Stimulated activated CD4-positive, alpha-beta T cell treated with anti-CD3 and anti-CD28 coated beads, Interleukin-15, amount 100 ng/mL, for 1 hour (primary cell): ENCODE data around the gene STX10.
A peak's percentile ranks its signal among the peaks of the same experiment; 100 is the strongest.

Source experiments
- DNase-seq, 2 donors: peaks; one replicate each; pipeline ENCODE4 v3.0.0-alpha.2; 2020; ENCODE audit warnings: low read depth in 1 of 2, low spot score in 1 of 2

STX10 gene

GRCh38 chr19:13101590-13102415 is 48.4 kb downstream of the STX10 start:
- DNase-seq: no peak

DNA sequence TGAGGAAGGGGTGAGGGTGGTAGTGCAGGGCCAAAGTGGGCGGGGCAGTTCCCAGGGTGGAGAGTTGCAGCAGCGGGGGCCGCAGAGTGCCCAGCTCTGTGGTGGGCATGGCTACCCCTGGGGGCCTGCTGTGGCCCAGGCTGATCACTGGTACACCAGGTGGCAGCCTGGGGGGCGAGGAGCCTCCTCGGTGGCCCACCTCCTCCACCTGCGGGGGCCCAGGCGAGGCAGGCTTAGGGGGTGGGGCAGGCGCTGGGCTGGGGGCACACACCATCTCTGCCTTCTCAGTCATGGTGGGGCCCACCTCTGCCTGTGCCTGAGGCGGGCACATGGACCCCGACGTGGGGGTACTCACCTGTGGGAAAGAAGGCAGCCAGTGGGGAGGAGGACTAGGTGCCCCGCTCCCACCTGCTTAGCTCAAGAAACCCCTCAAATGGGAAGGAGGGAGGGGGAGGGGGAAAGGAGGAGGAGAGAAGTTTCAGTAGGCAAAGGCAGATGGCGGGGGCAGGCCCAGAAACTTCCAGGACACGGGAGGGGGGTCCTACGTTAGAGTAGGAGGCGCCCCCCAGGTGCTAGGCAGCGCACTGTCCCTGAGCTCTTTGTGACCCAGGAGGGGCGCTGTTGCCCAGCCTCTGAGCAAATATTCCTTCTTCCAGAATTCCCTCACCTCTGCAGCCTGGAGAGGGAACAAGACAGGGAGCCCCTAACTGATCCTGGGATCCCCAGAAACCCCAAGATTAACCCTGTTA is 49.2 kb downstream of the STX10 start:
- no peak for DNase-seq

- DNase-seq: peak in 1 of 2 donors; percentile 27
These were observed 50.1 kb downstream of the STX10 start for GRCh38 chr19:13100031-13100588.

GRCh38 chr19:13099073-13099999 is 50.8 kb downstream of the STX10 start:
- peak; percentile 62 to 63 for DNase-seq

DNA sequence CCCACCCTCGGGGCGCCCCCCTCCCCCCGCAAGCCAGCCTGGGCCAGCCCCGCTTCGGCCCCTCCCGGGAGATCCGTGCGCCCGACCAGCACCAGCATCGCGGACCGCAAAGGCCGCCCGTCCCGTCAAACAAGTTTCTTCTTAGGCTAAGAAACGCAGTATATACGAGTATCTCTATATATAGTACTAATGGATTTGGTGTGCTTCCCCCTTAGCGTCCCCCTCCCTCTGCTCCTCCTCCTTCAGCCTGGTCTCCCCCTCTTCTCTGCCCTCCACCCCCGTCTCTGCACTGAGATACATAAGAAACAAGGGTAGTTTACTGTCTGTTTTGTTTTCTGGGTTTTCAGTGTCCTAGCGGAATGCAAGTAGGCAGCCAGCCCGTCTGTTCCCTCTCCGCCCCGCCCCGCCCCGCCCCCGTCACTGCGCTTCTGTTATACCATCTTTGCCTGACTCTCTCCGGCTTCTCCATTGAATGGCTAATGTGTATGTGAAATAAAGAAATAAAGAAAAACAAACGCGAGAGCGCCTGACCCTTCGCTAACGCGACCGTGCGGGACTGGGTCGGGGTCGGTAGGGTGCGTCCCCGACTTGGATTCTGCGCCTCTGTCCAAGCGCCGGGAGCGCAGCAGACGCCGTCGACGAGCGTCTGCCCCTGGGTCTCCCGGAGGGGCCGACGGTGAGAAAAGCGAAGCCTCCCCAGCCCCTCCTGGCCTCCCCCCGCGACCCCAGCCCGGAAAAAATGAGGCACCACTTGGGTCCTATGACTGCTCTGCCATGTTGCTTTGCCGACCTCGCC is 51.7 kb downstream of the STX10 start:
- DNase-seq: no peak

GRCh38 chr19:13097463-13098258 is 52.5 kb downstream of the STX10 start:
- DNase-seq: no peak

DNA sequence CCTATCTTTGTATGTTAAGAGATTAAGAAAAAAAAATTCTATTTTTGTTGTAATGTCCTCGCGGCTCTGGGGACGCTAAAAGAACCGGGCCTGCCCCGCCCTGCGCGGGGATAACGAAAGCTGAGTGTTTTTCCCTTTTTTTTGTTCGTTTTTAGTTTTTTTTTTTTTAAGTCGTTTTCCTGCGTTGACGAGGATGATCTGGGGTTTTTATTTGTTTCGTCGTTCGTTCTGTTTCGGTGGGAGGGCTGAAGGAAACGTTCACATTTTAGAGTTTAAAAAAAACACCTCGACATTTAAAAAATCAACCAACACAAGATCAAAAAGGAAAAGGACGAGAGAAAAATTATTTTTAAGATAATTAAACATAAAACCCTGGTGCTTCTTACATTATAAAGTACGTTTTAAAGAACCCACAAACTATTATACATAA is 53.1 kb downstream of the STX10 start:
- no peak for DNase-seq

DNA sequence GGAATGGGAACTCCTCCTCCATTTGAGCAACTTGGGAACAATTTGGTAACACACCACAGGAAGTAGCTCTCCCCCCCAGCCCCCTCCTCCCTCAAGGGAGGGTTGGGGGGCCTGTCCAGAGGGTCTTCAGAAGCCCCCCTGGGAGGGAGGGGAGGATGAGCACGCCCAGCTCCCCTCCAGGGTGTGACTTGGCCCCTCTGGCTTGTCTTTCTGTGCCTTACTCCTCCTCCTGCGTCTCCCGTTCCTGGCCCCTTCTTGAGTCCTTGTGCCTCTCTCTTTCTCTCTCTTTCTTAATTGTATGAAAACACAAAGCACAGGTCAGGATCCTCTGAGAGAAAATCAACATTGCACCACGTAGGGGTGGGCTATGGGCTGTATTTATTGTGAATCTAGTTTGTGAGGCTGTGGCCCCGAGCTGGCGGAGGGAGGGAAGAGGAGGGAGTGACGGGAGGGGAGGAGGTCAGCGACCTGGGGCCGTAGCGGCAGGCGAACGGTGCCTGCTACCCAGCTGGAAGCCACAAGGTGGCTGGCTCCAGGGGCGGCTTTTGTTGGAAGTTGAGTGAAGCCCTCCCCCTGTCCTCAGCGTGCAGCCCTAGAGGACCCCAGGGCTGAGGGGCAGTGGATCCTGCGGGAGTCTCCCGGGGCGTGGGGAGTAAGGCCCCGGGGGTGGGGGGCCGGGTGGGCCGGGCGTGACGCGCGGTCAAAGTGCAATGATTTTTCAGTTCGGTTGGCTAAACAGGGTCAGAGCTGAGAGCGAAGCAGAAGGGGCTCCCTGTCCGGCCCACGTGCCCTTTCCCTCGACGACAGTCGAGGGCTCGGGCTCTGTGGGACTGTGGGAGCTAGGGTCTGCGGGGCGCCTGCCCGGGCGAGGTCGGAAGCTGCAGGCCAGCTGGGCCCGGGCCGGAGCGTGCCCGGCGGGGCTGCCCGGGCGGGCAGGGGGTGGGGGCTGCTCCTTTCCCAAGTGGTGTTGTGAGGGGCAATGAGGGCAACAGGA is 53.9 kb downstream of the STX10 start:
- no peak for DNase-seq

DNA sequence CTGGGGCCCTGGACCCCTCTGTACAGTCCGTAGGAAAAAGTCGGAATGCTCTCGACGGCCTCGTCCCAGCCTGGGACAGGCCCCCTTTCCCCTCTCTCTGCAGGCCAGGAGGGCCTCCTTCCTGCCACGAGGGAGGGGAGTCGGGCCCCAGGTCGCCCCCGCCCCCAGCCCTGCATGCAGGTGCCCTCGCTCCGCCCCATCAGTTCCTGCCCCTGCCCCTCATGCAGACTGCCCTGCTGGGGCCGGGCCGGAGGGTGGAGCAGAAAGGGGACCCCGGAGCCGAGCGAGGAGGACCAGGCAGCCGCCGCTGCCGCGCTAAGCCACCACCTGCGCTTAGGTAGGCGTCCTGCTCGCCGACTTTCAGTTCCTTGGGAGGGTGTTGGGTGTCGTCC is 54.8 kb downstream of the STX10 start:
- DNase-seq: no peak

- DNase-seq: no peak
These were observed 55.3 kb downstream of the STX10 start for GRCh38 chr19:13094771-13095392.

- DNase-seq: no peak
These were observed 56.1 kb downstream of the STX10 start for GRCh38 chr19:13094106-13094504.
